ENCODE results near the gene COQ3. TPM values are rescaled to one million over a fixed set of nuclear protein-coding genes. Genes with fewer than 3 reads are reported as not detected.

COQ3 gene
- polyA plus RNA-seq, 1 donor (not counting 4 experiments of a cell fraction or from before 2014, with no cell fraction given), result 21.2 TPM

DNA sequence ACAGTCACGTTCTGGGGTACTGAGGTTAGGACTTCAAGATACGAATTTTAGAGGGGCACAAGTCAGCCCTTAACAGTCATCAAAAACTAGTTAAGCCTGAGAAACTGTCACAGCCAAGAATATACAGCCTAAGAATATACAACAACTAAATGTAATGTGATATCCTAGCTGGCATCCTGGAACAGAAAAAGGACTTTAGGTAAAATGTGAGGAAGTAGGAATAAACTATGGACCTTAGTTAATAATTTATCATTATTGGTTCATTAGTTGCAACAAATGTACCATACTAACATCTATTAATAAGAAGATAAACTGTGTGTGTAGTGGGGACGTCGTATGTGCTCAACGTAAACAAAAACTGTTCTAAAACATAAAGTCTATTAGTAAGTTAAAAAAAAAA, 30.0 kb upstream of the COQ3 start:
- Histone ChIP-seq H3K27ac (ENCODE audit: control insufficient read depth, insufficient read depth, low read length) (peak overlapping the region; percentile 100), H3K27me3 (ENCODE audit: control insufficient read depth, extremely low read depth, insufficient read depth, low read length) (no peaks in the 10 kb centered on the region), H3K9me1 (ENCODE audit: control insufficient read depth, extremely low read depth, insufficient read depth, low read length) (peaks cover 3% of the 10 kb centered on the region), H4K20me1 (ENCODE audit: control insufficient read depth, extremely low read depth, insufficient read depth, low read length) (peaks cover 9% of the 10 kb centered on the region), H3K4me2 (ENCODE audit: control insufficient read depth, extremely low read depth, insufficient read depth, low read depth, low read length) (peak overlapping the region; percentile 87), H2AFZ (ENCODE audit: control insufficient read depth, low read length) (no peak overlapping the region), H3K4me3 (ENCODE audit: control insufficient read depth in 2 of 3, extremely low read depth in 1 of 3, insufficient read depth in 2 of 3, low read depth in 1 of 3, low read length in 3 of 3) (peak overlapping the region; percentile 97 to 100 (median 99)), H3K79me2 (ENCODE audit: control insufficient read depth, insufficient read depth, low read length) (peaks cover 66% of the 10 kb centered on the region), H3K36me3 (ENCODE audit: control insufficient read depth in 2 of 2, extremely low read depth in 1 of 2, insufficient read depth in 2 of 2, low read length in 2 of 2) (no peaks in the 10 kb centered on the region), H3K4me1 (ENCODE audit: control insufficient read depth, extremely low read depth, insufficient read depth, low read length) (peaks cover 14% of the 10 kb centered on the region), H3K9me3 (ENCODE audit: control insufficient read depth, low read depth, low read length) (no peaks in the 10 kb centered on the region), H3K9ac (ENCODE audit: control insufficient read depth, extremely low read depth, insufficient read depth, low read length) (peak overlapping the region; percentile 100)
- DNase-seq (ENCODE audit: low read depth, low spot score), result no peak
- no peak for FAIRE-seq
- TF ChIP-seq EZH2 (IDR thresholded peaks at IDR 0.05; ENCODE audit: low read length), result no peak
- TF ChIP-seq, protein P1, sequence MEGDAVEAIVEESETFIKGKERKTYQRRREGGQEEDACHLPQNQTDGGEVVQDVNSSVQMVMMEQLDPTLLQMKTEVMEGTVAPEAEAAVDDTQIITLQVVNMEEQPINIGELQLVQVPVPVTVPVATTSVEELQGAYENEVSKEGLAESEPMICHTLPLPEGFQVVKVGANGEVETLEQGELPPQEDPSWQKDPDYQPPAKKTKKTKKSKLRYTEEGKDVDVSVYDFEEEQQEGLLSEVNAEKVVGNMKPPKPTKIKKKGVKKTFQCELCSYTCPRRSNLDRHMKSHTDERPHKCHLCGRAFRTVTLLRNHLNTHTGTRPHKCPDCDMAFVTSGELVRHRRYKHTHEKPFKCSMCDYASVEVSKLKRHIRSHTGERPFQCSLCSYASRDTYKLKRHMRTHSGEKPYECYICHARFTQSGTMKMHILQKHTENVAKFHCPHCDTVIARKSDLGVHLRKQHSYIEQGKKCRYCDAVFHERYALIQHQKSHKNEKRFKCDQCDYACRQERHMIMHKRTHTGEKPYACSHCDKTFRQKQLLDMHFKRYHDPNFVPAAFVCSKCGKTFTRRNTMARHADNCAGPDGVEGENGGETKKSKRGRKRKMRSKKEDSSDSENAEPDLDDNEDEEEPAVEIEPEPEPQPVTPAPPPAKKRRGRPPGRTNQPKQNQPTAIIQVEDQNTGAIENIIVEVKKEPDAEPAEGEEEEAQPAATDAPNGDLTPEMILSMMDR (optimal IDR thresholded peaks at IDR 0.05 in 1 of 3, IDR thresholded peaks at IDR 0.05 in 1 of 3, conservative IDR thresholded peaks at IDR 0.05 in 1 of 3; ENCODE audit: extremely low read depth in 1 of 3, insufficient read depth in 2 of 3, low read length in 3 of 3), result no peak
- dilution Hi-C loops (cut with MboI; ENCODE audit: extremely low pct_ligation_motif_present, low sequenced_read_pairs), result no loop called here

DNA sequence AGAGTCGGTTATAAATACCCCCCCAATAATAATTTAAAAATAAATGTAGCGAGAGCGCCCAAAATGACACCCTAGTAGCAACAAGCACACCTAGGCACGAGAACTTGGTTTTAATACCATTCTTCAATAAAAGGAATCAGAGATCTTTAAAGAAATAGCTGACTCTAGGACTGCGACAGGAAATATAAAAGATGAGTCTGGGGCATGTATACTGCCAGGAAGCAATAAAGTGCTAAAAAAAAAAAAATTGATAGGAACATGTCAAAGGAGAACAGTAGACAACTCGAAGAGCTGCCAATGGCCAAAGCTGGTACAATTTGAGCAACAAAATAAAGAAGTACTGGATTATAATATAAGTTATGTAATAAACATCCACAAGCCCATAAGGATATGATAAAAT, 28.9 kb upstream of the COQ3 start:
- Histone ChIP-seq H3K4me1 (ENCODE audit: control insufficient read depth, extremely low read depth, insufficient read depth, low read length) (peaks cover 14% of the 10 kb centered on the region), H2AFZ (ENCODE audit: control insufficient read depth, low read length) (no peak overlapping the region), H3K27ac (ENCODE audit: control insufficient read depth, insufficient read depth, low read length) (no peak overlapping the region), H3K4me2 (ENCODE audit: control insufficient read depth, extremely low read depth, insufficient read depth, low read depth, low read length) (peak overlapping the region; percentile 87), H3K4me3 (ENCODE audit: control insufficient read depth in 2 of 3, extremely low read depth in 1 of 3, insufficient read depth in 2 of 3, low read depth in 1 of 3, low read length in 3 of 3) (no peak overlapping the region), H3K9me3 (ENCODE audit: control insufficient read depth, low read depth, low read length) (no peaks in the 10 kb centered on the region), H3K36me3 (ENCODE audit: control insufficient read depth in 2 of 2, extremely low read depth in 1 of 2, insufficient read depth in 2 of 2, low read length in 2 of 2) (no peaks in the 10 kb centered on the region), H4K20me1 (ENCODE audit: control insufficient read depth, extremely low read depth, insufficient read depth, low read length) (peaks cover 9% of the 10 kb centered on the region), H3K9ac (ENCODE audit: control insufficient read depth, extremely low read depth, insufficient read depth, low read length) (no peak overlapping the region), H3K27me3 (ENCODE audit: control insufficient read depth, extremely low read depth, insufficient read depth, low read length) (no peaks in the 10 kb centered on the region), H3K9me1 (ENCODE audit: control insufficient read depth, extremely low read depth, insufficient read depth, low read length) (peaks cover 3% of the 10 kb centered on the region), H3K79me2 (ENCODE audit: control insufficient read depth, insufficient read depth, low read length) (peaks cover 75% of the 10 kb centered on the region)
- TF ChIP-seq EZH2 (IDR thresholded peaks at IDR 0.05; ENCODE audit: low read length), result no peak
- TF ChIP-seq, protein P1 (optimal IDR thresholded peaks at IDR 0.05 in 1 of 3, IDR thresholded peaks at IDR 0.05 in 1 of 3, conservative IDR thresholded peaks at IDR 0.05 in 1 of 3; ENCODE audit: extremely low read depth in 1 of 3, insufficient read depth in 2 of 3, low read length in 3 of 3), result no peak
- no peak for FAIRE-seq
- no peak for DNase-seq (ENCODE audit: low read depth, low spot score)
- dilution Hi-C loops (cut with MboI; ENCODE audit: extremely low pct_ligation_motif_present, low sequenced_read_pairs), result no loop called here

Measured in keratinocyte (primary cell).